Stimulated activated CD4-positive, alpha-beta T cell treated with anti-CD3 and anti-CD28 coated beads, Interleukin-15, amount 100 ng/mL, for 24 hours (primary cell): ENCODE data around the gene C14orf39.

Experiments used
- DNase-seq: peaks from one replicate; pipeline ENCODE4 v3.0.0-alpha.2; 2020

Gene C14orf39

GRCh38 chr14:60485598-60486251 lies at the start of gene C14orf39:
Gene C14orf39, minus strand, starts transcription at chr14:60486063. Its CDS starts 985 bp downstream, at chr14:60485078.
- peak; percentile 40 for DNase-seq

DNA sequence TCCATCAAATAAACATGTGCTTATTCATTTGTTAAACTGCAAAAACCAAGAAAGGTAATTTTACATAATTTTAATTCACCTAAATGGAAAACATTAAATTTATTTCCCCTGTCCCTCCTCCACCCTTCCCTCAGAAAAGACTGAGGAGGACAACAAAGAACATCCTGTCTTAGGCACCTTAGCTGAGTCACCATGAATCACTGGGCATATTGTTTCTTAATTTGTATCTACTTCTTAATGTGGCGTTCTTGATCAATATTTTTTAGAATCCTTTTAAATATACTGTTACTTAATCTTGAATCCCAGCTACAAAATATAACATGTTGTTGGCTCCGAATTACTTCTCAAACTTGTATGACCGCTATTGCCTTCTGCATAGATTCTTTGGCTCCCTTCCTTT lies 46.6 kb upstream of the C14orf39 start:
- no peak for DNase-seq

DNA sequence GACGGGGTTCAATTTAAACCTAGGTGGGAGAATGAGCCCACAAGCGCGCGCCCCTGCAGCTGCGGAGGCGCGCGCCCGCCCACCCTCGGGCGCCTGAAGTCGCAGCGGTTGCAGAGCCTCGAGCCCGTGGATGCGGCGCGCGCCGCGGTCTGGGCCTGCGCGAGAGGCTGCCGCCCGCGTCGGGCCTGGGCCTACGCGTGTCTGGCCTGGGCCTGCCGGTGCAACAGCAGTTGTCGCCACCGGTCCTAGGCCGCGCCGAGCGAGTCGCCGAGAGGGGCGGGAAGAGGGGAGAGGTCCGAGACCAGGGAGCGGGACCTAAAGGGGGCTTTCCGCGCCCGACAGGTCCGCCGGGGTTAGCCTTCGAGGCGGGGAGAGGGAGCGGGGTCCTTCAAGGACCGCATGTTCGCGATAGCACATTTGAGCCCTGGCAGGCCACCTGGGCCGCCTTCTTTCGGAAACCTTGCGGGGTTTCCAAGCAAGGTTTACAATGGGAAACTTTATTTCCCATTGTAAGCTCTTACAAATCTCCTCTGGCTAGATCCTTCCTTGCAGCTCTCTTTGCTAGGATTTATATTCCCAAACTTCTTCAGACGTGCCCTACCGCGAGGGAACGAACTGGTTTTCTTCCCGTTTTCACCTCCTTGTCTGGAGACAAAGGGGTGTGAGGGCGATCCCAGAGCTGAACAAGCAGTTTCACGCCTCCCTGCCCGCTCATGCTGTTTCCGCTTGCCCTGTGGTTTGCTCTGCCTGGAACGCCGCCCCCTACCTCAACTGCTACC lies 29.8 kb upstream of the C14orf39 start:
- peak; percentile 12 for DNase-seq

DNA sequence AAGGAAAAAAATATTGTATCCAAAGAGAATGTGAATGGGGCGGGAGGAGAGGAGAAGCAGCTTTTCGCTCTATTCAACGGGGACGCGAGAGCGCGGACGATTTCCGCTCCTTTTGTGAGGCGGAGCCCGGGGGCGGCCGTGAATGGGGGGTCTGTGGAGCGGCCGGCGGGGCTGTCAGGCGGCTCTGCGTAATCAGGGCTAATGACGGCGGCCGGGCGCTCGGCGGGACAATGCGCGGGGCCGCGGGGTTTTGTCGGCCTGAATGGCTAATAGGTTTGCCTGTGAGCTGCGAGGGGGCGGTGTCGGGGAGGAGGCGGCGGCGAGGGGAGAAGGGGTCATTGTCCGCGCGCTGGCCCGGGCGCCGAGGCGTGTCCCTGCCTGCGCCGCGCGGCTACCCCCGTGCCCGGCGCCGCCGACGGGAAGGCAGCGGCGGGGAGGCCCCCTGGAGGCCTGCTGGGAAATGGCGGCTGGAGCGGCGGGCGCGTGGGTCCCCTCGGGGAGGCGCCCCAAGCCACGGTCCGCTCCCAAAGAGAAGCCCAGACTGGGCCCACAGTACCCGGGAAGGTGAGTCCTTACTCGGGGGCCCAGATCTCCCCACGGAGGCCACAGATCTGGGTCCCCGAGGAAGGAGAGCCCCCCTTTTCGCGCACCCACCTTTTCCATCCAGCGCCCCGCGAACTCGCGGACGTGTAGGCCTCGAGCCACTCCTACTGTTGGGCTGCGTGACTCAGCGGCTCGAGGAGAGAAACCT lies 29.1 kb upstream of the C14orf39 start:
- DNase-seq, result peak; percentile 49

DNA sequence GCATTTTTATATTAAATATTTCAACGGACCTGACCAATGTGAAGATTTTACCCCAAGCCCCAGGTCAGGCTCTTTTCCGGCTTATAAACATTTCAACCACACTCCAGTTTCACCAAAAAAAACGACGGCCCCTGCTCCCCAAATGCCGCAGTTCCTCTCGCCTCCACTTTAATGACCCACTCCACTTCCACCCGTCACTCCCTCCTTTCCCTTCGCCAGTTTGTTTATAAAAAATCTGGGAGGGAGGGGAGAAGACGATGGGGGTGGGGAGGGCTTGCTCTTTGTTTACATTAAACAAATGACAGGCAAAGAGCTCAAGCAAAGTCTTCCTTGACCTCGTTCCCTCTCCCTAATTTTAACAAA lies 28.5 kb upstream of the C14orf39 start:
- DNase-seq, result no peak

DNA sequence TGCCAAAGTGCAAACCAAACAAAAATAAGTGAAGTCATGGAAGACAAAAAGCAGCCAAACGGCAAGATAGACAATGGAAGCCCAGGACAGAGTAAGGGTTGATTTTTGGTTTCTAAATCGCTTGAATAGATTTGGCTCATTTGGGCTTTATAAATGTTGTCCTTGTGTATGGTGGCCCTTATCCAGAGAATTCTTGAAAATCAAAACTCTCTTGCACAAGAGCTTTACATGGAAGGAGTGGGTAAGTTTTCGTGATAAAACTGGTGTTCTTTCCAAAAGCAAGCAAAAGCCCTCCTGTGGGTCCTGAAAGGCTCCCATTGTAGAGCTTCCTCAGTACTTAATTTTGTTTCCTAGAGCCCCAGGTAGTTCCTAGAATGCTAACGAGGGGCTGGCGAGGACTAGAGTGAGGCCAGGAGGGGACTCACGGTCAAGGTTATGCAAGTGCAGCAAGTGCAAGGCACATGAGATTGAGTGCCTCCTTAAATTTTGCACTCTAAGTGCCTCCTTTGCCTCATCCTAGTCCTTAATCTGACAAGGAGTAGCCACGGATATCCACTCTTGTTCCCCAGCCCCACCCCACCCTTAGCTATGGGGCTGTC lies 27.2 kb upstream of the C14orf39 start:
- DNase-seq, result no peak

DNA sequence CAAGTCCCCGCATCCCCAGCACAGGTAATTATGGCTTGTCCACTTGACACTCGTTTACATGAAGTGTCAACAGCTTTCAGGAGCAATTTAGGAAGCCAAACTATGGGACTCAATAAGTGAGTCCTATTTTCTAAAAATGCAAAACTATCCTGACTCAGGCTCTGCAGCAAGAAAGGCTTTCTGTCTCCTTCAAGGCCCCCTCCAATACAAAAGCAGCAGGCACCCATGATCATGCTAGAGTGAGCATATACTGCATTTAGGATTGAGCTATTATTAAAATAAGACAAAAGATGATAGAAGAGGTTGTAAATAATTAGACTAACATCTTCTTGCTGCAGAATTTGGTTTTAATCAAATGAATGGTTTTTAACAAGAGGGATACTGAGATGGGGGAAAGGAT lies 26.3 kb upstream of the C14orf39 start:
- no peak for DNase-seq

DNA sequence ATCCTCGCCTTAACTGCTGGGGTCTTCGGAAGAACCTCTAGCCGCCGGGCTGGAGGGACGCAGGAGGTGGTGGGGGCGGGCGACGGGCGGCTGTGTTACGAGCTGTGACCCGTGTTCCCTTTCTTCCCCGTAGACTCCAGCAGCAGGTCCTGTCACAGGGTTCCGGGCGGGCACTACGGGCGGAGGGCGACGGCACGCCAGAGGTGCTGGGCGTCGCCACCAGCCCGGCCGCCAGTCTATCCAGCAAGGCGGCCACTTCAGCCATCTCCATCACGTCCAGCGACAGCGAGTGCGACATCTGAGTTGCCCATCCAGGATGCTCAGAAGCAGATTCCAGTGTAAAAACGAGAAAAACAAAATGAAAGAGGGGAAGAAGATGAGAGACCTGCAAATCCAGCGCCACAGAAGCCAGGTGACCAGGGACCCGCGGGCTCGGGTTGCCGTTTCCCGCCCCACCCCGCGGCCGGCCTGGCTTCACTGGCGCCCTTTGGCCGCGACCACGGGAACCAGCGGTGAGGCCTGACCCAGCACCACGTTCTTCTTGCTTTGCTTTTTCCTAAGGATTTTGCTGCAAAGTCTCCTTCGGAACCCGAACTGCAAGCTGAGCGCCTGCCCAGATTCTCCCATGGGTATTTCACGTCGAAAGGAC lies 25.2 kb upstream of the C14orf39 start:
- DNase-seq, result no peak

GRCh38 chr14:60510254-60510950 lies 24.5 kb upstream of the C14orf39 start:
- no peak for DNase-seq

GRCh38 chr14:60509438-60510253 lies 23.8 kb upstream of the C14orf39 start:
- DNase-seq, result peak; percentile 16

DNA sequence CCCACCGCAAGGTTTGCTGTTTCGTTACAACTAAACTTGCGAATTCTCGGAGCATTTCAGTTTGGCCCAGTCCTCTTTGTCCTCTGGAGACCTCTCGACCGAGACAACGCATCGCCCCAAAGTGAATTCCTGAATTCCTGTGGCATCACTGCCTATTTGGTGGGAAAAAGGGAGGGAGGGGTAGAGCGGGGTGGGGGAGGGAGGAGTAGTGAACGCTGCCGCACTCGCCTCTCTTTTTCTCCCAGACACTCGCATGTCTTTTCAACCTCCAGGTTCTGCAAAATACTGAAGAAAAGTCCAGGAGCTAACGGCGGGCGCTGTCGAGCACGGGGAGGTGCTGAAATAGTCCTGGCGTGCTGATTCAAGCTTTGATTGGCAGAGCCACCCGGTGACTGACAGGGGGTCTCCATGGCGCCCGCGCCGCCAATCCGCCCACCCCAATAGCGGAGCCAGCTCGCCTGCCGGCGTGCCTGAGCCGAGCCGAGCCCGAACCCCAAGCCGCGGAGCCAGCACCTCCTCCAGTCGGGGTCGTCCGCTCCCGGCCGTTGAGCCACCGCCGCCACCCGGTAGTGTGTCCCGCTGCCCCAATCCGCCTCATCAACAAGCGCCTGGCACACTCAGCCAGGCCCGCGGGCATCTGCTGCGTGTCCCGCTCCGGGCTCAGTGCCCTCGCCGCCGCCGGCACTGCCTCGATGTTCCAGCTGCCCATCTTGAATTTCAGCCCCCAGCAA lies 23.0 kb upstream of the C14orf39 start, which contains the start of gene SIX6:
Gene SIX6, plus strand, starts transcription at position 440 of the 731 bp plus-strand sequence. Its CDS starts 253 bp downstream, at position 693.
- DNase-seq, result peak; percentile 21

- DNase-seq, result no peak
Observed at GRCh38 chr14:60508363-60508706, 22.5 kb upstream of the C14orf39 start.

DNA sequence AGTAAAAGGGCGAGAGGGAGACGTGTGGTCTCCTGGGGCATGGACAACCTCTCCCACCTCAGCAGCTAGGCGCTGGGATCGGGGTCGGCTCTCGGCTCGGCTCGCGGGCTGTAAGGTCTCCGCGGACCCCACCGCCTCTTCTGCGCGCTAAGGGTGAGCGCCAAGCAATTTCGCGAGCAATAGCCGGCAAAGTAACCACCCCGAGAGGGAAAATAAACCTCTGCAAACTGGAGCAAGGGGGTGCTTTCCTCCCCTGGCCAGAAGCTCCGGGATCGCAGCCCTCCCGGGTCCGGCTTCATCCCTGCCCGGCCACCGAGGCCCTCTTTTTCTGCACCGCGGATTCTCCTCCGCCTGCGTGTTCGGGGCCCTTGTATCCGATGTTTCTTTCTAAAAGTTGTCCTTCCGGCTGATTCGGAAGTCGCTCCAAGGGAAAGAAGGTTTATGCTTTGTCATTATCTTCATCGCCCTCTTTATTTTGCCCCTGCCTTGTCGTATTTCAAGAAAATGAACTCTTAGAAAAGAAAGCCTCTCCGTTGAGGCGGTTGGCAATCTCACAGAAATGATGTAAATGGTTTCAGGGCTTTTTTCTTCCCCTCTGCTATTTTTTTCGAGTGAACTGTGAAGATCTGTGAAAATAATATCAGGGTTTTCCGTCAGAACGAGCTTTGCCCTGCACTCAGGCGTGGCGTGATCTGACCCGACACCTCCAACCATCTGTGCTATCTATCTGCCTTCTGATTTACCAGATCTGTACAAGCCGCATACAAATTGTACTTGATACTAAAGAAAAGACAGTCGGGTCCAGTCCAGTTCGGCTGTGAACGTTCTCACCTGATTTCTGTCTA lies 21.3 kb upstream of the C14orf39 start:
- DNase-seq, result no peak

- no peak for DNase-seq
Observed at GRCh38 chr14:60506462-60506984, 20.7 kb upstream of the C14orf39 start.

- DNase-seq, result no peak
Observed at GRCh38 chr14:60506010-60506409, 20.1 kb upstream of the C14orf39 start.

DNA sequence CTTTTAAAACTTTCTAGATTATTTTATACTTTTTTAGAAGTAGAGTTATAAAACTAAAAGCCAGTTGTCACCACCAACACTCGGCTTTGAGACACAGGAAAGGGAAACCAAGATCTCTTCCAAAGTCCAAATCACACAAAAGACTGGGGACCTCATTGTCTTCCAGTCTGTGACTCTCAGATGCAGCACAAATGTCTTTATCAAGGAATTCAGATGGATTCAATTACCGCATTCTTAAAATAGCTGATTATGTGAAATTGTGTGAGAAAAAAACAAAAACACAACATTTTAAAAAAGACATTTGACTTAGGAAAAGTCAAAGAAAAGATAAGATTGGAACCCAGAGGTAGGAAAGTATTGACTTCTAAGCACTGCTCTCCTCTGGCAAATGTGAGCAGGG lies 19.6 kb upstream of the C14orf39 start:
- DNase-seq, result no peak

DNA sequence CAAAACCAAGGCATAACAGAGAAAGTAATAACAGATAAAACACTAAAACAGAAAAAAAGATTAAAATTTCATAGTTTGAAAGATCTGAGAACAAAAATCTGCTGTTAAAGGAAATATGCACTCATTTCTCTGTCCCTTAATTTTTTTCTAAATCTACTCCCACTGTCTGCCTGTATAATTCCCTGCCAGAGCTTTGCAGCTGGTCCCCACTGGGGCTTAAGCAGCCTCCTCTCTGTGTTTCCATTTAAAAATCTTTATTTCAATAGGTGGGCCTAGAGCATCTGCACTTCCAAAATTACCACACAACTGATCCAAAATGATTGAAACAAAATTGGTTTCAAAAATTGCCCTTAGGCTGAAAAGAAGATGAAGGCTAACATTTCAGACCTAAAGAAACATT lies 16.7 kb upstream of the C14orf39 start:
- DNase-seq, result no peak

- DNase-seq, result no peak
Observed at GRCh38 chr14:60495946-60496345, 10.1 kb upstream of the C14orf39 start.

DNA sequence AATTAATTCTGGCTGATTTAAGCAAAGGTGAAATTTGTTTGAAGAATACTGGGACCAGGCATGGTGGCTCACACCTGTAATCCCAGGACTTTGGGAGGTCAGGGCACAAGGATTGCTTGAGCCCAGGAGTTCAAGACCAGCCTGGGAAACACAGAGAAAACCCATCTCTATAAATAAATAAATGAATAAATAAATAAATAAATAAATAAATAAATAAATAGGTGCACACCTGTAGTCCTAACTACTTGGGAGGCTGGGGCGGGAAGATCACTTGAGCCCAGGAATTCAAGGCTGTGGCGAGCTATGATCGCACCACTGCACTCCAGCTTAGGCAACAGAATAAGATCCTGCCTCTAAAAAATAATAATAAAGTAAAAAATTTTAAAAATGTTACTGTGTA lies 4.4 kb upstream of the C14orf39 start:
- DNase-seq, result no peak
